ENCODE results near the gene LDLRAD4. TPM values are rescaled to one million over a fixed set of nuclear protein-coding genes. Genes with fewer than 3 reads are reported as not detected.

LDLRAD4 gene
- polyA plus RNA-seq, 1 of the 3 experiments (the other 2 are of a cell fraction) = 0.16 TPM

- no peak for DNase-seq
- ChIA-PET CTCF (interaction anchor here (0.6 to 0.9 kb wide), 4 partner anchors 69 to 514 kb away, joined by 3 to 6 read pairs (median 3); no protein-coding TSS in a partner anchor), POLR2A (no interaction called here)
- no peaks in the 10 kb centered on the region for H4K20me1 ChIP-seq (ENCODE audit: insufficient read depth)
- TF ChIP-seq, protein P1, sequence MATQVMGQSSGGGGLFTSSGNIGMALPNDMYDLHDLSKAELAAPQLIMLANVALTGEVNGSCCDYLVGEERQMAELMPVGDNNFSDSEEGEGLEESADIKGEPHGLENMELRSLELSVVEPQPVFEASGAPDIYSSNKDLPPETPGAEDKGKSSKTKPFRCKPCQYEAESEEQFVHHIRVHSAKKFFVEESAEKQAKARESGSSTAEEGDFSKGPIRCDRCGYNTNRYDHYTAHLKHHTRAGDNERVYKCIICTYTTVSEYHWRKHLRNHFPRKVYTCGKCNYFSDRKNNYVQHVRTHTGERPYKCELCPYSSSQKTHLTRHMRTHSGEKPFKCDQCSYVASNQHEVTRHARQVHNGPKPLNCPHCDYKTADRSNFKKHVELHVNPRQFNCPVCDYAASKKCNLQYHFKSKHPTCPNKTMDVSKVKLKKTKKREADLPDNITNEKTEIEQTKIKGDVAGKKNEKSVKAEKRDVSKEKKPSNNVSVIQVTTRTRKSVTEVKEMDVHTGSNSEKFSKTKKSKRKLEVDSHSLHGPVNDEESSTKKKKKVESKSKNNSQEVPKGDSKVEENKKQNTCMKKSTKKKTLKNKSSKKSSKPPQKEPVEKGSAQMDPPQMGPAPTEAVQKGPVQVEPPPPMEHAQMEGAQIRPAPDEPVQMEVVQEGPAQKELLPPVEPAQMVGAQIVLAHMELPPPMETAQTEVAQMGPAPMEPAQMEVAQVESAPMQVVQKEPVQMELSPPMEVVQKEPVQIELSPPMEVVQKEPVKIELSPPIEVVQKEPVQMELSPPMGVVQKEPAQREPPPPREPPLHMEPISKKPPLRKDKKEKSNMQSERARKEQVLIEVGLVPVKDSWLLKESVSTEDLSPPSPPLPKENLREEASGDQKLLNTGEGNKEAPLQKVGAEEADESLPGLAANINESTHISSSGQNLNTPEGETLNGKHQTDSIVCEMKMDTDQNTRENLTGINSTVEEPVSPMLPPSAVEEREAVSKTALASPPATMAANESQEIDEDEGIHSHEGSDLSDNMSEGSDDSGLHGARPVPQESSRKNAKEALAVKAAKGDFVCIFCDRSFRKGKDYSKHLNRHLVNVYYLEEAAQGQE (IDR thresholded peaks at IDR 0.05; ENCODE audit: low read depth, low read length) = no peak
- TF ChIP-seq ELF1 (IDR thresholded peaks at IDR 0.05) (no peak), GABPA (IDR thresholded peaks at IDR 0.05; ENCODE audit: low read depth) (no peak), FOSL2 (IDR thresholded peaks at IDR 0.05; ENCODE audit: borderline replicate concordance, low read depth) (no peak), EP300 (IDR thresholded peaks at IDR 0.05; ENCODE audit: borderline replicate concordance in 1 of 2, low read depth in 1 of 2, low read length in 1 of 2) (no peak), USF1 (IDR thresholded peaks at IDR 0.05; ENCODE audit: borderline replicate concordance, low read depth) (no peak), IRF3 (IDR thresholded peaks at IDR 0.05; ENCODE audit: low read depth, low read length) (no peak), CHD2 (IDR thresholded peaks at IDR 0.05; ENCODE audit: low read length, partially characterized antibody) (no peak), POLR2AphosphoS5 (IDR thresholded peaks at IDR 0.05; ENCODE audit: low read depth, low read length) (no peak), TCF12 (IDR thresholded peaks at IDR 0.05) (no peak), SIN3A (IDR thresholded peaks at IDR 0.05; ENCODE audit: borderline replicate concordance, low read depth, low read length) (no peak), YY1 (IDR thresholded peaks at IDR 0.05; ENCODE audit: low read depth) (no peak), MXI1 (IDR thresholded peaks at IDR 0.05; ENCODE audit: low read depth, low read length) (no peak), FOXM1 (IDR thresholded peaks at IDR 0.05; ENCODE audit: low read depth) (no peak), CTCF (IDR thresholded peaks at IDR 0.05) (no peak), NFIC (IDR thresholded peaks at IDR 0.05; ENCODE audit: borderline replicate concordance) (no peak), RCOR1 (IDR thresholded peaks at IDR 0.05; ENCODE audit: low read length) (no peak)
- TF ChIP-seq, protein P2, sequence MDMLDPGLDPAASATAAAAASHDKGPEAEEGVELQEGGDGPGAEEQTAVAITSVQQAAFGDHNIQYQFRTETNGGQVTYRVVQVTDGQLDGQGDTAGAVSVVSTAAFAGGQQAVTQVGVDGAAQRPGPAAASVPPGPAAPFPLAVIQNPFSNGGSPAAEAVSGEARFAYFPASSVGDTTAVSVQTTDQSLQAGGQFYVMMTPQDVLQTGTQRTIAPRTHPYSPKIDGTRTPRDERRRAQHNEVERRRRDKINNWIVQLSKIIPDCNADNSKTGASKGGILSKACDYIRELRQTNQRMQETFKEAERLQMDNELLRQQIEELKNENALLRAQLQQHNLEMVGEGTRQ (IDR thresholded peaks at IDR 0.05; ENCODE audit: borderline replicate concordance, low read depth, low read length) = no peak
- no peaks in the 10 kb centered on the region for H3K27me3 ChIP-seq (ENCODE audit: insufficient read depth)
- 17% methylated on average over 1 of the region's 2 CpGs for WGBS (ENCODE audit: low lambda C conversion rate)
- H3K79me2 ChIP-seq (ENCODE audit: insufficient read depth) = no peaks in the 10 kb centered on the region
- peaks cover 0 to 36% of the 10 kb centered on the region in 2 experiments; a peak in 2 of 4 replicates for H3K4me1 ChIP-seq (ENCODE audit: control insufficient read depth in 1 of 2, insufficient read depth in 2 of 2, low read depth in 1 of 2, low read length in 1 of 2)
- H3K9me3 ChIP-seq = no peaks in the 10 kb centered on the region
- no peak overlapping the region for H3K9ac ChIP-seq
- H3F3A ChIP-seq (replicated peaks; ENCODE audit: insufficient read depth) = no peaks in the 10 kb centered on the region
- no peak overlapping the region for H3K27ac ChIP-seq (ENCODE audit: low read depth in 2 of 2, low read length in 1 of 2)
- no peak overlapping the region for H3K4me3 ChIP-seq (ENCODE audit: low read depth in 2 of 2, low read length in 1 of 2)
- no peaks in the 10 kb centered on the region for H3K36me3 ChIP-seq (replicated peaks in 1 of 2; ENCODE audit: control insufficient read depth in 1 of 2, insufficient read depth in 2 of 2, low read length in 1 of 2)
- no peak overlapping the region for H3K4me2 ChIP-seq
- H2AFZ ChIP-seq (ENCODE audit: low read depth) = no peak overlapping the region
- H3K9me2 ChIP-seq = no peaks in the 10 kb centered on the region
Observed at GRCh38 chr18:13626544-13626908, 408.0 kb downstream of the LDLRAD4 start.

All from SK-N-SH (cell line).